ENCODE data around the gene ANKFN1. TPM values are rescaled to one million over a fixed set of nuclear protein-coding genes. Genes with fewer than 3 reads are reported as not detected.

Gene ANKFN1
- total RNA-seq, 4 donors from 2014 or later, result 0.13 to 1.4 (median 0.75) TPM

GRCh38 chr17:56510554-56511342 is 357.5 kb downstream of the ANKFN1 start:
- ATAC-seq, result no peak
- 97% methylated on average over 4 to 10 of the region's 46 CpGs for WGBS, 2 donors (ENCODE audit: low coverage in 1 of 2)

DNA sequence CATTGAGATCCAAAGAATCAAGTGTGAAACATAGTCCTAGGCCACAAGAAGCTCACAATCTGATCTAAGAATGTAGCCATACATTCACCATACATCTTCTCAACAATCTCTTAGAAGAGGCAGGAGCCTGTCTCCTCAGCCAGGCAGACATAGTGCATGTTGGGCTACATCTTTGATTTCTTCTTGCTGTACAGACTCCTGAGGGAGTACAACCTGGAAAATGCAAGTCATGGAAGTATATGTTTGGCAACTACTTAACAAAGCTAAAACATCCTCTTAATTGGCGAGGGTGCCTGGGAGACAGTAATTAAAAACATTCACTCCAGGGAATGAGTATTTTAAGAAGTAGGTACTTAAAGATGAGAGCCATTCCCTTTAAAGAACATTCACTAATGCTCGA is 361.0 kb downstream of the ANKFN1 start:
- 60 to 80% methylated on average over 2 of the region's 2 CpGs for WGBS, 2 donors (ENCODE audit: low coverage in 1 of 2)
- Histone ChIP-seq H3K4me1 (no peaks in the 10 kb centered on the region), H3K27ac (no peak overlapping the region), H3K9me3 (no peaks in the 10 kb centered on the region), H3K4me3 (no peak overlapping the region), H3K36me3 (no peaks in the 10 kb centered on the region), H3K27me3 (no peaks in the 10 kb centered on the region)
- ATAC-seq, result no peak
- TF ChIP-seq, protein P1, sequence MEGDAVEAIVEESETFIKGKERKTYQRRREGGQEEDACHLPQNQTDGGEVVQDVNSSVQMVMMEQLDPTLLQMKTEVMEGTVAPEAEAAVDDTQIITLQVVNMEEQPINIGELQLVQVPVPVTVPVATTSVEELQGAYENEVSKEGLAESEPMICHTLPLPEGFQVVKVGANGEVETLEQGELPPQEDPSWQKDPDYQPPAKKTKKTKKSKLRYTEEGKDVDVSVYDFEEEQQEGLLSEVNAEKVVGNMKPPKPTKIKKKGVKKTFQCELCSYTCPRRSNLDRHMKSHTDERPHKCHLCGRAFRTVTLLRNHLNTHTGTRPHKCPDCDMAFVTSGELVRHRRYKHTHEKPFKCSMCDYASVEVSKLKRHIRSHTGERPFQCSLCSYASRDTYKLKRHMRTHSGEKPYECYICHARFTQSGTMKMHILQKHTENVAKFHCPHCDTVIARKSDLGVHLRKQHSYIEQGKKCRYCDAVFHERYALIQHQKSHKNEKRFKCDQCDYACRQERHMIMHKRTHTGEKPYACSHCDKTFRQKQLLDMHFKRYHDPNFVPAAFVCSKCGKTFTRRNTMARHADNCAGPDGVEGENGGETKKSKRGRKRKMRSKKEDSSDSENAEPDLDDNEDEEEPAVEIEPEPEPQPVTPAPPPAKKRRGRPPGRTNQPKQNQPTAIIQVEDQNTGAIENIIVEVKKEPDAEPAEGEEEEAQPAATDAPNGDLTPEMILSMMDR (IDR thresholded peaks at IDR 0.05), result no peak
- TF ChIP-seq POLR2A (IDR thresholded peaks at IDR 0.05), result no peak
- no peak for TF ChIP-seq EP300 (IDR thresholded peaks at IDR 0.05)
- TF ChIP-seq POLR2AphosphoS5 (IDR thresholded peaks at IDR 0.05), result no peak

More at GRCh38 chr17:56510554-56511342, 357.5 kb downstream of the ANKFN1 start:
- Histone ChIP-seq H3K4me3 (no peak overlapping the region), H3K27me3 (no peaks in the 10 kb centered on the region), H3K4me1 (no peaks in the 10 kb centered on the region), H3K36me3 (no peaks in the 10 kb centered on the region), H3K9me3 (no peaks in the 10 kb centered on the region), H3K27ac (no peak overlapping the region)
- TF ChIP-seq POLR2AphosphoS5 (IDR thresholded peaks at IDR 0.05), result no peak
- TF ChIP-seq, protein P1 (IDR thresholded peaks at IDR 0.05), result no peak
- no peak for TF ChIP-seq POLR2A (IDR thresholded peaks at IDR 0.05)
- TF ChIP-seq EP300 (IDR thresholded peaks at IDR 0.05), result no peak

GRCh38 chr17:56514899-56515298 is 361.6 kb downstream of the ANKFN1 start:
- H3K4me1 ChIP-seq, result no peaks in the 10 kb centered on the region

DNA sequence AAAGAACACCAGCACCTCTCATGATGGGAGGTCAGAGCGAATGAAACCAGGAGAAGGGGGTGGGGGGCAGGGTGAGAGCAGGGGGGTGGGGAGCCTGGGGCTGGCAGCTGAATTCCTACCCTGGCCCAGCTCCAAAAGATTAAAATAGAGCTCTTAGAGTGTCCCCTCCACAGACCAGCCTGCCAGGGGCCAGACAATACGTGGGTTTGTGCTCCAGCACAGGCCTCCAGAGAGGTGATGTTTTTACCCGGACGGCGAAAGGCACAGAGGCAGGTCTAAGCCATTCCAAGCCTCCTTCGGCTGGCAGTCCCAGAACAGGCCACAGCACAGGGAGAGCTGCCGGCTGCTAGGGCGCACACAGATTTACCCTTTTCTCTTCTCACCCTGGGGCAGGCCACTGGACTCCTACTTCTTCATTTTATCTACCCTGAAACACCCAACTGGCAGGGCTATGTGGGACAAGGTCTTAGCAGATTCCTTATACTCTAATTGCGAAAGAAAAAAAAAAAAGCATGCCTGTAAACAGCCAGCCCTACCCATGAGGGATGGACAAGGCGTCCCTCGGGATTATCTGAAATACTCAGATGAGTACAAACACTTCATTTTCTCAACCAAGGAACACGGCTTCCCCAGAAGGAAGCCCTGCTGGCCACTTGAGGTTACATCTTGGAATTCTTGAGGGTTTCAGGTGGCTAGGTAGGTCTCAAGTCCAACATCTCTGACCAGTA is 368.3 kb downstream of the ANKFN1 start:
- TF ChIP-seq POLR2AphosphoS5 (IDR thresholded peaks at IDR 0.05) (no peak), EP300 (IDR thresholded peaks at IDR 0.05) (no peak), POLR2A (IDR thresholded peaks at IDR 0.05) (no peak)
- TF ChIP-seq, protein P1 (IDR thresholded peaks at IDR 0.05), result no peak
- no peak overlapping the region for H3K4me3 ChIP-seq
- no peaks in the 10 kb centered on the region for H3K36me3 ChIP-seq
- H3K9me3 ChIP-seq, result no peaks in the 10 kb centered on the region
- 77 to 88% methylated on average over 3 to 4 of the region's 12 CpGs for WGBS, 2 donors (ENCODE audit: low coverage in 1 of 2)
- no peak for ATAC-seq
- H3K27me3 ChIP-seq, result peaks cover 5% of the 10 kb centered on the region
- no peaks in the 10 kb centered on the region for H3K4me1 ChIP-seq
- H3K27ac ChIP-seq, result no peak overlapping the region

More at GRCh38 chr17:56514899-56515298, 361.6 kb downstream of the ANKFN1 start:
- H3K27me3 ChIP-seq, result no peaks in the 10 kb centered on the region
- no peaks in the 10 kb centered on the region for H3K36me3 ChIP-seq
- 65 to 72% methylated on average over 2 to 4 of the region's 4 CpGs for WGBS, 2 donors (ENCODE audit: low coverage in 1 of 2)
- TF ChIP-seq EP300 (IDR thresholded peaks at IDR 0.05) (no peak), POLR2A (IDR thresholded peaks at IDR 0.05) (no peak), POLR2AphosphoS5 (IDR thresholded peaks at IDR 0.05) (no peak)
- TF ChIP-seq, protein P1 (IDR thresholded peaks at IDR 0.05), result no peak
- H3K9me3 ChIP-seq, result no peaks in the 10 kb centered on the region
- ATAC-seq, result no peak
- no peak overlapping the region for H3K27ac ChIP-seq
- no peak overlapping the region for H3K4me3 ChIP-seq
